ENCODE measurements around the gene SEBOX.

Gene SEBOX

DNA sequence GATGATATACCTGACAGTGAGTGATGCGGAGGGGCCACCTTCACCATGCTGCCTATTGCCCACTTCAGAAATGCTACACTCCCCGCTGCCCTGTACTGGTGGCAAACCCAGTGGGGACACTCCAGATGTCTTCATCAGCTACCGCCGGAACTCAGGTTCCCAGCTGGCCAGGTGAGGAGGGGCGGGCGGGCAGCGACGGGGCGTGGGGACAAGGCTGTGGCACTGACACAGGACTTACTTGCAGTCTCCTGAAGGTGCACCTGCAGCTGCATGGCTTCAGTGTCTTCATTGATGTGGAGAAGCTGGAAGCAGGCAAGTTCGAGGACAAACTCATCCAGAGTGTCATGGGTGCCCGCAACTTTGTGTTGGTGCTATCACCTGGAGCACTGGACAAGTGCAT, 23.1 kb upstream of the SEBOX start:
- DNase-seq (ENCODE audit: low read depth): no peak
- H3K4me3 ChIP-seq (replicated peaks; ENCODE audit: low read depth, low read length): no peak overlapping the region
- no peak for TF ChIP-seq CTCF (IDR thresholded peaks at IDR 0.05; ENCODE audit: low read length, missing control alignments)

- DNase-seq (ENCODE audit: low read depth): no peak
- no peak overlapping the region for H3K4me3 ChIP-seq (replicated peaks; ENCODE audit: low read depth, low read length)
- no peak for TF ChIP-seq CTCF (IDR thresholded peaks at IDR 0.05; ENCODE audit: low read length, missing control alignments)
These were observed 21.4 kb upstream of the SEBOX start for GRCh38 chr17:28386391-28386790.

GRCh38 chr17:28385406-28385805, 20.4 kb upstream of the SEBOX start:
- H3K4me3 ChIP-seq (replicated peaks; ENCODE audit: low read depth, low read length): no peak overlapping the region
- no peak for TF ChIP-seq CTCF (IDR thresholded peaks at IDR 0.05; ENCODE audit: low read length, missing control alignments)
- no peak for DNase-seq (ENCODE audit: low read depth)

DNA sequence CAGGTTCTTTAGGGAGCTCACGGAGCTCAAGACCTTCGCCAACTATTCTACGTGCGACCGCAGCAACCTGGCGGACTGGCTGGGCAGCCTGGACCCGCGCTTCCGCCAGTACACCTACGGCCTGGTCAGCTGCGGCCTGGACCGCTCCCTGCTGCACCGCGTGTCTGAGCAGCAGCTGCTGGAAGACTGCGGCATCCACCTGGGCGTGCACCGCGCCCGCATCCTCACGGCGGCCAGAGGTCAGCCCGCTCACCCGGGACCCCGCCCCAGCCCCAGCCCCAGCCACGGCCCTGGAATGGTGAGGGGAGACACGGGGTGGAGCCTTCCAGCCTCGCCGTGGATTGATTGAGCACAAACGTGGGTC, 20.0 kb upstream of the SEBOX start:
- H3K4me3 ChIP-seq (replicated peaks; ENCODE audit: low read depth, low read length): no peak overlapping the region
- no peak for DNase-seq (ENCODE audit: low read depth)
- TF ChIP-seq CTCF (IDR thresholded peaks at IDR 0.05; ENCODE audit: low read length, missing control alignments): no peak

- TF ChIP-seq CTCF (IDR thresholded peaks at IDR 0.05; ENCODE audit: low read length, missing control alignments): no peak
- H3K4me3 ChIP-seq (replicated peaks; ENCODE audit: low read depth, low read length): no peak overlapping the region
- no peak for DNase-seq (ENCODE audit: low read depth)
These were observed 19.5 kb upstream of the SEBOX start for GRCh38 chr17:28384281-28385036.

GRCh38 chr17:28381141-28381825, 16.3 kb upstream of the SEBOX start:
- no peak for DNase-seq (ENCODE audit: low read depth)
- no peak overlapping the region for H3K4me3 ChIP-seq (replicated peaks; ENCODE audit: low read depth, low read length)

More at GRCh38 chr17:28381141-28381825, 16.3 kb upstream of the SEBOX start:
- TF ChIP-seq CTCF (IDR thresholded peaks at IDR 0.05; ENCODE audit: low read length, missing control alignments): peak; percentile 8
